Adipose tissue (tissue), 3 donors: ENCODE measurements around the gene MTSS2. TPM values are rescaled to one million over a fixed set of nuclear protein-coding genes. Genes with fewer than 3 reads are reported as not detected.

ENCODE experiments used
- H3K27ac ChIP-seq: one replicate; pipeline ENCODE4 v1.5.1; 2013; ENCODE audit warnings: low read depth, low read length
- WGBS, 3 donors: extraction: QIAGEN DNeasy Blood & Tissue Kit; methylation state at CpG; one replicate each; pipeline ENCODE4 v1.1.7; 2013; 5-methylcytosine and 5-hydroxymethylcytosine counted together
- polyA plus RNA-seq, 3 donors: library from polyadenylated mRNA; stranded (reverse); fragments of 200-250 nt; gene quantifications; one replicate each; pipeline ENCODE4 v1.2.3, GENCODE V29; 2013
- donor health status: healthy with polysubstance abuse.
- donor health status: Bipolar disorder and iron deficiency.
- donor health status: healthy.

Gene MTSS2
- polyA plus RNA-seq, 3 donors: 9.4 to 36.6 (median 32.7) TPM

GRCh38 chr16:70715860-70716357 lies 30.1 kb upstream of the MTSS2 start:
- WGBS, 3 donors: 55 to 63% (median 59%) methylated on average over 6 of the region's 6 CpGs
- H3K27ac ChIP-seq: no peak overlapping the region

GRCh38 chr16:70715055-70715858 lies 29.4 kb upstream of the MTSS2 start:
- 56 to 62% (median 61%) methylated on average over 23 of the region's 23 CpGs for WGBS, 3 donors
- H3K27ac ChIP-seq: no peak overlapping the region

GRCh38 chr16:70714581-70715054 lies 28.8 kb upstream of the MTSS2 start:
- H3K27ac ChIP-seq: no peak overlapping the region
- 79 to 88% (median 81%) methylated on average over 10 of the region's 10 CpGs for WGBS, 3 donors

- WGBS, 3 donors: 92 to 96% (median 96%) methylated on average over 10 of the region's 10 CpGs
- H3K27ac ChIP-seq: no peak overlapping the region
Observed at GRCh38 chr16:70713824-70714223, 28.0 kb upstream of the MTSS2 start.

DNA sequence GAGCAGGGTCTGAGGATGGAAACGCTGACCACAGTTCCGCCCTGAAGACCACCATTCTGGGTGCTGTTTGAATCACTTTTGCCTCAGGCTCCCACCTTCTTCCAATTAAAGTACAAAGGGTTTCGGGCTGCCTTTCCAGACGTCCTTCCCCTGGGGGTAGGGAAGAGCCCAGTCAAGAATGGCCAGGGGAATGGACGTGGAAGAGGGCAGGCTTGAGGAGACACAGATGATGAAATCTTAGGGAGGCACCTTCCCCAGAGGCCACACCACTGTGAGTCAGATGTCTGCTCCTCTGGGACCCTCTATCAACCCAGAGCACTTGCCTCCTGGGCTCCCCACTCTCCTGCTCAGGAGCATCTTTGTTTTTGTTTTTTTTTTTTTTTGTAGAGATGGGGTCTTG lies 27.5 kb upstream of the MTSS2 start:
- no peak overlapping the region for H3K27ac ChIP-seq
- WGBS, 3 donors: 75 to 87% (median 75%) methylated on average over 5 of the region's 5 CpGs

GRCh38 chr16:70712942-70713341 lies 27.1 kb upstream of the MTSS2 start:
- WGBS, 3 donors: 91 to 93% (median 92%) methylated on average over 12 of the region's 12 CpGs
- H3K27ac ChIP-seq: no peak overlapping the region

DNA sequence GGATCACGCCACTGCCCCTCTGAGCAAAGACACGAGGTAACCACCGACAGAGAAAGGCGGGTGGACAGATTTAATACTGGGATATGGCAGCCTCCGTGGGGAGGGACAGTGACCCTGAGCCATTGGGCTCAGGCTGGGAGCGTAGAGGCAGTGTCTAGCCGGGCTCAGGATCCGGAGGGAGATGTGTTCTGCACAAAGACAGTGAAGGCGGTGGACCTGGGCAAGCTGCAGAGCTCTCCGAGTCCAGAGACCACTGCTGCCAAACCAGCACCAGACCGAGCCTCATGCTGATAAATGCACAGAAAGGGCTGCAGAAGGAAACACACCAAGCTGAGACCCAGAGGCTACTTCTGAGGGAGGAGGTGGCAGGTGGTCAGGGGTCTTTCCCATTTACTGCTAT lies 26.5 kb upstream of the MTSS2 start:
- 89 to 94% (median 94%) methylated on average over 11 of the region's 11 CpGs for WGBS, 3 donors
- no peak overlapping the region for H3K27ac ChIP-seq

GRCh38 chr16:70711211-70712031 lies 25.6 kb upstream of the MTSS2 start:
- 85 to 94% (median 88%) methylated on average over 14 of the region's 14 CpGs for WGBS, 3 donors
- no peak overlapping the region for H3K27ac ChIP-seq

DNA sequence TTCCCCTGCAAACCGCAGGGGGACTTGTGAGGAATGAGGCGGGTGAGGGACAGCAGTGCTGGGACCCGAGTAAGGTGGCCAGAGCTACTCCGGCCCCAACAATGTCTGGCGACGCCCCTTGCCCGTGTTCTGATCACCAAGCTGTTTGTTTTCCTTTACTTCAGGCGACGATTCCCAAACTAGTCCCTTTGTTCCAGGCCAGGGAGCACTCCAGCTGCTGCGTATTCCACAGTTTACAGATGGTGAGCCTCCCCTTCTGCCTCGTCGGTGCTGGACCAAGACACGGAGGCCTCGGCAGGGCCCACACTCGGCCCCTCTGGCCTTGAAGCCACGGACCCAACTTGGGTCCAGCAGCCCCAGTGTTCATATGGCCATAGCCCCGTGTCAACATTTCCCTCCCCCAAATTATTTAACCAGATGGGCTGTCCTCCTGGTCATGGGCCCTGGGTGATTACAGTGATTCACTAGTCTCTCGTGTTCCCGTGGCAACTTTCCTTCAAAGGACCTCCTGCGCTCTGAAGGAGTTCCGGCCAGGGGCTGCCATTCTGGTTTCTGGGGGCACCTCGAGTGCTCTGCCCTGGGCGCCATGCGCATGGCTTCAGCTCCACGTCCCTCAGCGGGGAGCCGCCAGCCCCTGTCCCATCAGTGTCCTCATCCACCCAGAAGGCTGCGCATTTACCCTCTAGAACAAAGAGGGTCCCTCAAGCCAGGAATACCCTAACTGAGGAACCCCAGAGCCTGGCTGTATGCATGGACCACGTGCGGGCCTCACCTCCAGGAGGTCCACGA lies 24.8 kb upstream of the MTSS2 start:
- WGBS, 3 donors: 92 to 97% (median 96%) methylated on average over 31 of the region's 31 CpGs
- no peak overlapping the region for H3K27ac ChIP-seq

DNA sequence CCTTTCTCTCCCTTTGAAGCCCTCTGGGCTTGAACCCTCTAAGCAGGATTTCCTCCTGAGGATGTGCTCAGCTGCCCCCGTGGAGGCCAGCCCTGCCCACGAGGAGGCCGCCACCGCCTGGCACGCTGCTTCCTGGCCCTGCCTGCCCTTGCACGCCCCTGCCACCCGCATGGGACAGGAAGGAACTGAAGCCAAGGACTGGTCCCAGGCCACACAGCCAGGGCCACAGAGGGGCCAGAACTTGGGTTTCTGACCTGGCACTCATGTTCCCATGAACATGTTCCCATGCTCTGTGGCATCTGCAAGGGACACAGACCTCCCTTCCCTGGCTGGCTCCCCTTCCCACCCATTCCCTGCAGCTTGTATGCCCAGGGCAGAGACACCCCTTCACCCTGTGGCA lies 24.1 kb upstream of the MTSS2 start:
- 27 to 71% (median 44%) methylated on average over 7 of the region's 7 CpGs for WGBS, 3 donors
- no peak overlapping the region for H3K27ac ChIP-seq

- no peak overlapping the region for H3K27ac ChIP-seq
- 81 to 85% (median 85%) methylated on average over 5 of the region's 5 CpGs for WGBS, 3 donors
Observed at GRCh38 chr16:70709457-70709856, 23.6 kb upstream of the MTSS2 start.

DNA sequence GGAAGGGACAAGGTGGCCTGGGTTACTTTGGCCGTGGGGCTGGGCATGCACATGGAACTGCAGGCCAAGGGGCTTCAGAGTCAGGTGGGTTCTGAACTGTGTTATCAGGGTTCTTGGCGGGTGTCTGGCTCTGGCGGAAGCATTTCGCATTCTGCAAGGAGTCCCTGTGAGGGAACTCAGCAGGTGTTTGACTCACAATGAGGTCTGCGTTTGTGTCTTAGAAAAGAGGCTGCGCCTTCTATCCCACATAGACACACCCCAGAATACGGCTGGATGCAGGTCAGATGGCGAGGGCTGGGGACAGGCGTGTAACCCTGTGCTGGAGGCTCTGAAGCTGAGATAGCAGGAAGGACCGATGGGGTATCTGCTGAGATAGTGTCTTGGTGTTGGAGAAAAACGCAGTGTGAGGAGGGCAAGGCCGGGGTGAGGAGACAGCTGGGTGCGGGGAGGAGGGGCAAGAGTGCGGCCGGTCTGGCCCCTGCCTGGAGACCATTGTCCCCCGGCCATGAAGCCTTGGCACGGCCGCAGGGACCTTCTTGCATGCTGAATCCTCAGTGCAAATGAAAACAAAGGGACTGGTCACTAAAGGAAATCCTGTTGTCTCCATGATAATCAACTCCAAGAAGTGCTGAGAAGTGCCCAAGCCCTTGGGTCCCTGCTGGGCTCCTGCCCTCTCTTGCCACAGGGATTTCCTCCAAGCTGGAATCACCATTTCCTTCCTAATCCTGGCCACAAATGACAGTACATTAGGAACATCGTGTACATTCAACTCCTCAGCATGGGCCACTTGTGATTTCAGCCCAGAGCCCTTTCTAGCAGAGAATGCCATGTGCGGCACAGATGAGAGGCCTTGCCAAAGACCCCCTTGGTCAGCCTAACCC lies 22.8 kb upstream of the MTSS2 start:
- 83 to 89% (median 85%) methylated on average over 20 of the region's 20 CpGs for WGBS, 3 donors
- no peak overlapping the region for H3K27ac ChIP-seq

DNA sequence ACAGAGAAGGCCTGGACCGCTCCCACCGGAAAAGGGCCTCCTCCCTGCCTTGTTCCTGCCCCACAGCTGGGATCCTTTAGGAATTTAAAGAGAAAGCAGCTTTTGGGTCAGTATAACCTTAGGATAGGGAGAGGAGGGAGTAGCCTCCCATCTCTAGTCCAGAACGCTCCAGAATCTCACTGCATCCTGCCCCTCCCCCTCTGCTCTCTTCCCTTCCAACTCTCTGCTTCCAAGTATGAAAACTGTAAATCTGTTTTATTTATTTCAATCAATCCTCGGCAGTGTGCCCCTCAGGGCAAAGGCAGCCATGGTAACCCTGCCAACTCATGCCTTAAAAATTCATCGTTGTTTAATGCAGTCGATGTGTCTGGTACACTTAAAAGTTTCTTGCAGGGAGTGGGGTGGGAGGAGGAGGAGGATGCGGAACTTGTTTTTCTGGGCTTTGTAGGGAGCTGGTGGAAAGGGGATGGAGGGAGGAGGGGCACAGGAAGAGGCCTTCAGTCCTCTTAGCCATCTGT lies 21.2 kb upstream of the MTSS2 start:
- WGBS, 3 donors: 46 to 77% (median 54%) methylated on average over 7 of the region's 7 CpGs
- H3K27ac ChIP-seq: no peak overlapping the region

DNA sequence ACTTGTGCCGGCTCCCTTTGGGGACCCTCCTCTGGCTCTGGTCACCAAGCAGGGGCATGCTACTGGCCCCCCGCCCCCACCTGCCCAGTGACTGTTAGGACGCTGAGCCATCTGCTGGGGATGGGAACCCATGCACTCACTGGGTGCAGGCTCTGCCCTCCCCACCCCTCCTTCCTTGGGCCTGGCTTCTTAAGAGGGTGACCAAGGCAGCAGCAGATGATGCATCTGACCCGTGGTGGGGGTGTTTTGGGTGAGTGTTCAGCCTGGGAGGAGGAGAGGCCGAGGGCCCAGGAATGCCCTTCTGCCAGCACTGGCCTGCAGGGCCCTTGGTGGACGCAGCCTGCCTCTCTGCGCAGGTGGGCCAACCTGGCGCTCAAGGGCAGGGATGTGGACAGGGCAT lies 19.2 kb upstream of the MTSS2 start:
- H3K27ac ChIP-seq: no peak overlapping the region
- WGBS, 3 donors: 94 to 97% (median 96%) methylated on average over 8 of the region's 8 CpGs

- 84 to 88% (median 86%) methylated on average over 11 of the region's 11 CpGs for WGBS, 3 donors
- no peak overlapping the region for H3K27ac ChIP-seq
Observed at GRCh38 chr16:70704586-70704985, 18.7 kb upstream of the MTSS2 start.

DNA sequence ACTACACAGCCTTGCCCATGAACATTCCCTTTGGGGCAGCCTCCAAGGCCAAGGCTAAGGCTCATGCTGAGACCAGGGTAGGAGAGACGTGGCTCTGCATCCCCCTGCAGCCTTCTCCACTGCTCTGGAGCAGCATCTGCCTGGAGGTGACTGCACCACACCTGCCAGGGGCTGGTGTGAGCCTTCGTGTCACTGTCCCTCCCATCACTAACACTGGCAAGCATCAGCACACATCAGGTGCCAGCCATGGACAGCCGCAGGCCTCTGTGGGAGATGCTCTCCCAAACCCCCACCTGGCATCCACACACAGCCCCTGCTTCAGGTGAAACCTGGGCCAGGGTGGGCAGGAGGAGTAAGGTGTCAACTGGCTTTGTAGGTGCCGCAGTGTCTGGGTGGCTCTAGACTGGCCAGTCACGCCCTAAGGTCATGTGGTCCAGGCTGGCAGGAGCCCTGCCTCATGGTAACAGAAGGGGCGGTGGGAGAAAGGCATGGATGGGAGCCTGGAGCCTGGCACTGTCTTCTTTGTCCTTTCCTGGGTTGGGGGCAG lies 18.1 kb upstream of the MTSS2 start:
- WGBS, 3 donors: 83 to 93% (median 92%) methylated on average over 6 of the region's 6 CpGs
- H3K27ac ChIP-seq: no peak overlapping the region
